PC-9 (cell line): Measurements from ENCODE around the gene PGBD4.

Experiments used
- CTCF ChIP-seq: fragments of 200-600 bp; sonication (generic); conservative IDR thresholded peaks from 2 replicates; pipeline ENCODE4 v1.6.1; 2017; ENCODE audit warnings: mixed run types, antibody characterized with exemption, mild to moderate bottlenecking, moderate library complexity
- EZH2 ChIP-seq: fragments of 200-600 bp; sonication (generic); IDR thresholded peaks from 2 replicates; pipeline ENCODE4 v1.8.0; 2017; ENCODE audit warnings: antibody characterized with exemption, low read depth

DNA sequence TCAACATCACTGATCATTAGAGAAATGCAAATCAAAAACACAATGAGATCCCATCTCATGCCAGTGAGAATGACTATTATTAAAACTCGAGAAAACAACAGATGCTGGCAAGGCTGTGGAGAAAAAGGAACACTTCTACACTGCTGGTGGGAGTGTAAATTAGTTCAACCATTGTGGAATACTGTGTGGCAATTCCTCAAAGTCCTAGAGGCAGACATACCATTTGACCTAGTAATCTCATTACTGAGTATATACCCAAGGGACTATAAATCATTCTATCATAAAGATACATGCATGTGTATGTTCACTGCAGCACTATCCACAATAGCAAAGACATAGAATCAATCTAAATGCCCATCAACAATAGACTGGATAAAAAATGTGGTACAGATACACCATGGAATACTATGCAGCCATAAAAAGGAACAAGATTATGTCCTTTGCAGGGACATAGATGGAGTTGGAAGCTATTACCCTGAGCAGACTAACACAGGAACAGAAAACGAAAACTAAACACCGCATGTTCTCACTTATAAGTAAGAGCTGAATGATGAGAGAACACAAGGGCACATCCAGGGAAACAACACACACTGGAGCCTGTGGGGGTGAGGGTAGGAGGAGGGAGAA is 47.7 kb upstream of the PGBD4 start:
- no peak for TF ChIP-seq CTCF
- TF ChIP-seq EZH2: no peak
